NCI-H69 (cell line): ENCODE data around the gene GRXCR2.

ENCODE experiments used
- DNase-seq: peaks from one replicate; lab custom pipeline; 2025; lab: John Stamatoyannopoulos, UW

The GRXCR2 gene

DNA sequence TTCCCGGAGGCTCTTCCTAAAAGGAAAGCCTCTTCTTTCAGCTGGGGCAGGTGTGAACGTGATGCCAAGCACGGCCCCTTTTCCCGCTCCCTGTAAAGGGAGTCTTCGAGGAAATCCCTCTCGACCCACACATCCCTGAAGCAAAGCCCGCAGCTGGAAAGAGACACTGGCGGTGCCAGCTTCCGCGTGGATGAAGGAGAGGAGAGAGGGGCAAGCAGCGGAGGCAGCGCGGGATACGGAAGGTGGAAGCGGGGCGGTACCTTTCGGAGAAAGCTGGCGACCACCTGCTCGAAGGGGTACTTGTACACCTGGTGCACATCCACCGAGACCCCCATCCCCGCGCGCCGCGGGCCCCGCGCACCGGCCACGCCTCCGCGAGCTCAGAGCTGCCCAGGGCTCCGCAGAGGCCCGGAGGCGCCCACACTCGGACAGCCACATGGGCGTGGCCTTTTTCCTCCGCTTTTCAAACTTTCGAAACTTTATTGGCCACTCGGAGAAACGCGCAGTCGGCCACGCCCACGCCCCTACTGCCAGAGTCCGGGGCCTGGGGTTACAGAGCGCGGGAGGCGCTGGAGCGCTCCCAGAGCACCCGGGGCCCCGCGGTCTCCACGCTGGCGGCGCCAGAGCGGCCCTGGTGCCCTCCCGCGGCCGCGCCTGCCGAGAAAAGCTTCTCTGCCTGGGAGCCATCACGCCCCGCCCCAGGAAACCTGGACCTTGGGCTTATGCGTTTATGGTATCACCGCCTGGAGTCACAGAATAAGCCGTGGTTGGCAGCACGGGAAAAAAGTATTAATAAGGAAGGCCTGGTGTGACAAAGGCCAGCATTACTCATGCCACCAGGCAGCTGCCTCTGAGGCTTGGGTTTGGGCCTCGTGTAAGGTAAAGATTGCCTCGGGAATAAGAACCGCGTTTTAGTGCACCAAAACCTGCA lies 37.6 kb downstream of the GRXCR2 start, which contains the start of gene PRELID2:
PRELID2 (minus strand) TSS at position 426 of the 931 bp plus-strand sequence; CDS start at position 335, 91 bp downstream.
- peak; percentile 97 for DNase-seq

DNA sequence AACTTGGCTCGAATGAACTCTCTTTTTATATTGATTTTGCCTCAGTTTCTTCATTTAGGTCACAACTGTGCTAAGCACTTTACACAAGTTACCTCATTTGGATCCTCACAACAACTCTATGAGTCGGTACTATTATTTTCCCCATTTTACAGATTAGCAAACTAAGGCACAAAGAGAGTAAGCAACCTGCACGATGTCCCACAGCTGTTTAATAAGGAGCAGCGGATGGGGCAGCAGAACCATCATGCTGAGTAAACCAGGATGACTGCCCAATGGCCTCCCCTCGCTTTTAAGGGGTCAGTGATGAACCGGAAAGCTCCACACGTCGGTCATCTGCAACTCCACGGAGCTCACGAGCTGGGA lies 38.3 kb downstream of the GRXCR2 start:
- DNase-seq, result peak; percentile 62

DNA sequence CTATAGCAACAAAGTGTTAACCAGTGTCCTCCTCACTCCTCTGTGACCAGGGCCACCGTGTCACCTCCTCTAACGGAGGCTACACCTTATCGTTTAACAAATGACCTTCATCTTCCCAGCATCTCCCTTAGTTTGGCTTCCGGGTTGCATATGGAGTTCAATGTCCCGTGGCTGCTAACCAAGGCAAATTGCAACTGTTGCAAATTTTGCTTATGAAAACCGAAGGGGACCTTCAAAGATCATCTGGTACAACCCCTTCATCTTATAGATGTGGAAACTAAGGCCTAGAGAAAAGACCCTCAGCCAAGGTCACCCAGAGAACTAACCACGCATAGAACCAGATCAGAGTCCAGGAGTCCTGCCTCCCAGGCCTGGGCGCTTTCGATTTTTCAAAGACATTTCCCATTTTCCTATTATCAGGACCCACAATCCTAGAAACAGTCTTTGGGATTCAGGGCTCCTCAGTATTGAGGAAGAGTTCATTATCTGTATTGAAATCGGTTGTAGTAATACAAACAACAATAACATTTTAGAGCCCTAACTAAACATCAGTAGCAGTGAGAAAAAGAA lies 39.1 kb downstream of the GRXCR2 start:
- no peak for DNase-seq

DNA sequence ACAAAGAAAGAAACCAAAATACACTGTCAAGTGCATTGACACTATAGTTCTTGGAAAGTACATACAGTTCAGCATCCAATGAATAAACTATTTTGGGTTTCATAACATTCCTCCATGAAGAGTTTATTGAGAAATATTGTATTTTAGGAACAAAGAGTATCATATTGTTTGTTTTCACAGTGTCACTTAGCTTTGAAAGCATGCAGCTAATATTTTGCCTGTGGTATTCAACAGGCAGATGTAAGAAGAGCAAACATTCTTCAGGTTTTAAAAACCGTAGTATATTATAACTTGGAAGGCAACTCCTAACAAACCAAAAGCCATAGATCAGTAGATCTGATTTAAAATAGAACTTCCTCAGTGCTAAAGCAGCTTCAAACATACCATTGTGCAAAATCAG lies 42.2 kb downstream of the GRXCR2 start:
- no peak for DNase-seq

DNA sequence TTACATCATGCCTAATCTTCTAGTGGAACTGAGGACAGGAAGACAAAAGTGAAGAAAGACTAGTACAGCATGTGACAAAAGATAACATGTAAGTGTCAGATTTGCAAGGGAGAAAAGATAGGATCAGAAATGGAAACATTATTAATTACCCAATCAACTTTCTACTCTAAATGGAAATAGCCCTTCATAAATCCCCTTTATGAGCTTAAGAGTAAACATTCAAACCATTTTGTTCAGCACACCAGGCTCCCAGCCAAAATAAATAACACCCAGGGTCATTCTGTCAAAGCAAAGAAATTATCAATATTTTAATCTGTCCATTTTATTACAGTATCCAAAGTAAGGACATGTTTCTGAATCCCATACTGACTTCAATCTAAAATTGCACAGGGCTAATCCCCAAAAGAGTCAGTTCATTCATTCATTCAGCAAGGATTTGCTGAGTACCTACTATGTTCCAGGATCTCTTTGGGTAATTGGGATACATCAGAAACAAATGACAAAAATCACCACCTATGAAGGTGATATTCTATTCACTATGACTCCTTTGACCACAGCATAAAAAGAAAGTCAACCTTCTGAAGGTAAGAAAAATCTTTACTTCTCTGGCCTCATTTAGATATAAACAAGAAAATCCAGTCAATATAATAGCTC lies 43.0 kb downstream of the GRXCR2 start:
- DNase-seq, result peak; percentile 91

DNA sequence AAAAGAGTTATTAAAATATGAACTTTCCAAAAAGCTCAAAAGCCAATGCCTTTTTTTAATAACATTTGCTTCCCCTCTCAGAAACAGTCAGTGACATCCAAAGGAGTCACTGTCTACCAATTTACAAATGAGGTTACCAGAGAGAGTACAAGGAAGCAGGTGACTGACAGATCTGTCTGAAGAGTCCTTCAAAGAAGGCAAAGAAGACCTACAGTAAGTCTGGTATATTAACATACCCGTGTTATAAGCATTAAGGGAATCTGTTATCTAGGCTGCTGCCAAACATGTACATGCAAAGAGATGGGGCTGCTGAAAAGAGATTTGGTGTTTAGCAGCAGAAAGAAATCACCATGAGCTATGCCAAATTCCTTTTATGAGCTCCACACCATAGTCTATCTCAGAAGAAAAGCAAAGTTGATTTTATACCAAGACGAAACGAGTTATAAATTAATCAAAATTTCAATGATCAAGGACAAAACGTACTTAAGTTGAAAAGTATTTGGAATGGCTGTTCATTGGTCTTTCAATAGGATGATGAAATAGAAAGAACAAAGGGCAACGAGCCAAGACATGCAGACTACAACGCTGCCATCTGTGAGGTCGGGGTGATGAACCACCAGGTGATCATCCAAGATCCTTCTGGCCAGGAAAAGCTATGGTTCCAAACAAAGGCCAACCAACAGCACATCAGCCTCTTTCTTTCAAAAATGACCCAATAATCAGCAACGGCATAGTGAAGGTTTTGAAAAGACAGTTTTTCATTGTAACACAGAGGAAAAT lies 45.7 kb downstream of the GRXCR2 start:
- DNase-seq, result peak; percentile 88

DNA sequence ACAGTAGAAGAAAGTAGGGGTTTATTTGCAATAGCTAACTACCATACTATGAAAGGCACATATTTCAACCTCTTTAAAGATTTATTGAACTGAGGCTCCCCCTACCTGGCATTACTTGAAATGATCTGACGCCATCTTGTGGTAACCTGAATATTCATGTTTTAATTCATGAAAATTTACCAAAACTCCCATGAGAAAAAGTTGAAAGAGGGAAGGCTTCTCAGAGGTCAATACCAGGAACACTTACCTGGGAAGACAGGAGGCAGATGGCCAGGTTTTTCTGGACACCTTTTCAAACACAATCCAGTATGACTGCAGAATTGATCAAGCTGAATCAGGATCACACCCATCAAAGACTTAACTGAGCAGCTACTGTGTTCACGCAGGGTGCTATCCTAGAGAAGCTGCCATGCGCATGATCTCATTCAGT lies 47.0 kb downstream of the GRXCR2 start:
- DNase-seq, result peak; percentile 86

DNA sequence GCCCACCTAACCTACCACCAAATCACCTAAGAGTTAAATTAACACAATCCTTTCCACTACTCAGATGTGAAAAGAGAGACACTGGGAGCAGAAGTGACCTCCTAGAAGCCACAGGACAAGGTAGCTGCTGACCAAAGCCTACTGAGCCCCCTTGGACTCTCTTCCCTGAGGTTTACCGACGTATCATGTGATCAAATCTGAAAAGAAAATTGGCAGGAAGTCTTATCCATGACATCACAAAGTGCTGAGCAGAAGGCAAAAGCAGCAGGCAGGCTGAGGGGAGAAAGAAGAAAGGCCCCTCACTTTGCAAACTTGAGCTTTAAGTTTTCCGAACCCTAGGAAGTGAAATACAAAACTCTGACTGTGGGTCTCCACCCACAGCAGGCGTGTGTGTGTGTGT lies 48.8 kb downstream of the GRXCR2 start:
- DNase-seq, result peak; percentile 12

DNA sequence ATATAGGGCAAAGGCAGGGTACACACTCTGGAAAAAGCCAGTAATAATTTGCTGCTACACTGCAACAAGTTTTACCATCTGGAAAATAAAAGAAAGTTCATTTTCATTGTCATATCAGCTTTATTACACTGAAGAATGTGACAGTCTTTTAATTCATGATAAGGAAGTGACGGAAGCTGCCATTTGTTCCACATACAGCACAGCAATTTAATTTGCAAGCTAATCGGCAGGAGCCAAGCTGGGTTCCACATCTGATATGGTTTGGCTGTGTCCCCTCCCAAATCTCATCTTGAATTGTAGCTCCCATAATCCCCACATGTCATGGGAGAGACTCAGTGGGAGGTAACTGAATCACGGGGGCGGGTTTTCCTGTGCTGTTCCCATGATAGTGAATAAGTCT lies 54.2 kb downstream of the GRXCR2 start:
- no peak for DNase-seq

DNA sequence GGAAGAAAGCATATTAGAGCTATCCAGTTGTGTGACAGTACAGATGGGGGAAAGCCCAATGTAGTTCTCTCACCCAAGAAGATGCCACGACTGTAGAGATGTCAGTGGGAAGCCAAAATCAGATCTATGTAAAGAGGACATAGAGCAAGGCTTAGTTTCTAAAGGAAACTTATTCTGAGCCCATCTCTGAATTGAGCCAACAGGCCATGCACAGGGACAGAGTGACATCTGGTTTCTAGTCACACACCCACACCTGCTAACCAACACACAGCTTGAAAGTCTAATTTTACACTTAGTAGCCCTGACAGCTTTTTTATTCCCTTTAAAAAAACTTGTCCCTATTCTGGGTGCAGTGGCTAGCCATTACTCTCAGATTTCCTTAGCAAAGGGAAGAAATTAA lies 59.9 kb downstream of the GRXCR2 start:
- DNase-seq, result no peak

DNA sequence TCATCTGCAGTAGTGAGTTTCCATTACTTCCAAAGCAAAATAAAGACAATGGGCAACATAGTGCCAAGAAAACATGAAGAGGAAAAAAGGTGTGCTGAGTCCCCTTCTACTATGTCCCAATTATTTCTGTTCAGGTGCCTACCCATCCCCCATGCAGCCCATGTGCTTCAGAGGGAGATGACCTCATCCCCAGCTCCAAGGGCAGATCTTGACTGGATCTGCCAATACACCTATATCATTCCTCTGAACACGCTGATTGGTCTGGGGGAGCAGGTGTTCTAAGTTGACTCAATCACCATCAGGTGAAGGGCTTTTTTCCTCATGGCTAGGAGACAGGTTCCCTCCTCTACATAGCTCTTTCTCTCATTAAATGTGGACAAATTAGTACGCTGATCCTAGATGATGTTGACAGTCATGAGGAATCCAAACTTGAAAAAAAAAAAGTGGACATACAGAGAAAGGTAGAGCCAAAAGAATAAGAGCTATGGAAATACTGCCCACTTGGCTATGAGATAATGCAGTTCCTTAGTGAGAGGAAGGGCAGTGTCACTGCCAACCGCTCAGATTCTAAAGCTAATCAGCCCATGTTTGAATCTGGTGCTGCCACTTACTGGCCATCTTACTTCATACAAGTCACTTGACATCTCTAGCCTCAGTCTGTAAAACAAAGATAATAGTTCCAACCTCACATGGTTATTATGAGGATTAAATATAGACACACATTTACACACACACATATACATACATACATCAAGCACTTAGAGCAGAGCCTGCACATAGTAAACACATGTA lies 60.8 kb downstream of the GRXCR2 start:
- DNase-seq, result peak; percentile 69
